K562 (cell line): Measurements from ENCODE around the gene GRHL3.

Source experiments
- FOSL1 ChIP-seq: fragments of 200-800 bp; sonication (Bioruptor generic); conservative IDR thresholded peaks from 2 replicates; pipeline ENCODE4 v1.6.1; 2016; ENCODE audit warnings: missing genetic modification characterization, missing compliant biosample characterization
- KAT7 ChIP-seq: sonication (generic); formaldehyde crosslinking; IDR thresholded peaks from 2 replicates; pipeline ENCODE4 v1.8.0; 2022; ENCODE audit warnings: missing genetic modification reagents, mild to moderate bottlenecking, borderline replicate concordance
- POLR2A ChIP-seq: fragments of 450-650 bp; conservative IDR thresholded peaks from 2 replicates; pipeline ENCODE4 v1.6.1; 2016
- RAD51 ChIP-seq: fragments of 450-650 bp; IDR thresholded peaks from 2 replicates; pipeline ENCODE4 v1.7.1; 2016; ENCODE audit warnings: low read depth, mild to moderate bottlenecking, borderline replicate concordance

- TF ChIP-seq RAD51 (no peak), POLR2A (no peak), FOSL1 (tag) (no peak), KAT7 (CRISPR knock-in tag) (no peak)
Observed at GRCh38 chr1:24321126-24321525, 2.0 kb downstream of the GRHL3 start.
